Nucleus accumbens (tissue), 56 donors: Measurements from ENCODE around the gene RBBP7.

Source experiments
- DNase-seq, 56 donors: peaks; one replicate each; lab custom pipeline; 2025; lab: John Stamatoyannopoulos, UW

Gene RBBP7

DNA sequence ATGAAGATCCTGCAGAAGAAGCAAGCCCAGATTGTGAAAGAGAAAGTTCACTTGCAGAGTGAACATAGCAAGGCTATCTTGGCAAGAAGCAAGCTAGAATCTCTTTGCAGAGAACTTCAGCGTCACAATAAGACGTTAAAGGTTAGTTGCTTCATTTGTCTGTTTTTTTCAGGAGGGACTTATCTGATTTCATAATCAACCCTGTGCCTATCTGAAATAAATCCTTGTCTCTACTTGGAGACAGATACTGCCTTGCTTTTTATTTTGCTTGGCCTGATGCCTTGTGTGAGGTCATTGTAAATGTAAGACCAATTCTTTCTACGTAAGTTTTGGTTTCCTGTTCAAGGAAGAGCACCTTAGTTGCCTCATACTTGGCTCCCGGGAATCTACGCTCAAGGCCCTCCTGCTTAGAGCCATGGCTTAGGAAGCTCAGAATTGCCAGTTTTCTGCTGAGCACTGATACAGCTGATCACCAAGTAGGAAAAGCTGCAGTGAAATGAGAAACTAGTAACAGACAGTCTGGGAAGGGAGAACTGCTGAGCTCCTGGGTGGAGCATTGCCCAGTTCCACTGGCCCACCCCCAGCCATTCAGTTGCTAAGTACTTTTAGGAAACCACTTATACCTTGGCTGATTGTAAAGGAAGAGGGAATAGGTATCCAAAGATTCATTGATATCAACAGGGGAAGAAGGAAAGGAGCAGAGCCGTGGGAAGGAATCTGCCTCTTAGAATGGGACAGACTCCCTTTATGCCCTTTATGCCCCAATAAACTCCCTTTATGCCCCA lies 41.8 kb downstream of the RBBP7 start:
- no peak for DNase-seq

DNA sequence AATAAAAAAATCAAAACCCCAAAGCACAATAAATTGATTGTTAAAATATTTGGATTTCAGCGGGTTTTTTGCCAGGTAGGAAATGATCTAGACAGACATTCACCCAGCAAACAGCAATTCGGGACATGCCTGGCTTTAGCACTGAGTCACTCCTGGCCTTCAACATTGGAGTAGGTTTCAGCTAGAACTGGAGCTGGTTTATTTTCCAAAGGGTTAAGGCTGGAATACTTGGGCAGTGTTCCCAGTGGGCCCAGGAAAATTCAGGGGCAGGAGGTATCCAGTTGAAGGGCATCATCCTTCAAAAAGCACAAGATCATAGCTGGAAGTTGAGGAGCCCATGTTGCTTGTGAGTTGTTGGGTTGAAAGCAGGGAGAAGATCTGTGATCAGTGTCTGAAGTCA lies 42.9 kb downstream of the RBBP7 start:
- no peak for DNase-seq

- peak in 1 of 56 donors; percentile 14 for DNase-seq
Observed at GRCh38 chrX:16826207-16826606, 44.0 kb downstream of the RBBP7 start.

DNA sequence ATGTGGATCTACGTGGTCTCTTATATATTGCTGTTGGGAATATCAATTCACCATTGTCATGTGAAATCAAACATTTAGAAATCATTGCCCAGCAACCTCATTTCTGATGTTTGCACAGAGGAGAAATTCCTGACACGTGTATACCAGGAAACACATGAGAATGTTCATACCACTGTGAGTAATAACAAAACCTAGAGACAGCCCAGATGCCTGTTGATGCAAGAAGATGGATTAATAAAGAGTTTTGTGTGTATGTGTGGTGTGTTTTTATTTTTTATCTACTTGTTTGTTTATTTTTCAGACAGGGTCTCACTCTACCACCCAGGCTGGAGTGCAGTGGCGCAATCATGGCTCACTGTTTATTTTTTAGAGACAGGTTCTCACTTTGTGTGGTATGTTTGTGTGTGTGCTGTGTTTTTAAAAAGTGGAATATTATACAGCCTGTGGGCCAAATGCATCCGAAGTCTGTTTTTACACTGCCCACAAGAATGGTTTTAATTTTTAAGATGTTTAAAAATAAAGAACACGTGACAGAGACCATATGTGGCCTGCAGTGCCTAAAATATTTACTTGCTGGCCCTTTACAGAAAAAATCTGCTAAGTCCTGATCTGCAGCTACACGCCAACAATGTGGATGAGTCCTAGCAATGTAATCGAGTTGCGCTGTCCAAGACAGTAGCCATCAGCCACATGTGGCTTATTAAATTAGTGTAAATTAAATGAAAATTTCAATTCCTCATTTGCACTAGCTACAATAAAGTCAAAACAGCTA lies 44.7 kb downstream of the RBBP7 start:
- no peak for DNase-seq

DNA sequence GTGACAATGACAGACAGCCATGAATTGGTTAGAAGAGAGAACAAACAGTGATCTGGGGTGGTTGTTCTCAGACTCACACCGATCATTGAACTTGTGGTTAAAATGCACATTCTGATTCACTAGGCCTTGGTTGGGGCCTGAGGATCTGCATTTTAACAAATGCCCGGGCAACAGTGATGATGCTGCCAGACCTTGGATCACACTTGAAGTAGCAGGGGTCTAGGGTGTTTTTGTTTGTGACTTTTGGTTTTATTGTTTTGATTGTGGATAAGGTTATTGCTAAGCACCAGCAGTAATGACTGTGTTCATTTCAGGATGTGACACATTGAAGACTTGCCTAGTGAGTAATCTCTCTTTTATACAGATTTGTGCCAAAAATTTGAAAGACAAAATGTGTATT lies 47.4 kb downstream of the RBBP7 start:
- DNase-seq, result no peak

DNA sequence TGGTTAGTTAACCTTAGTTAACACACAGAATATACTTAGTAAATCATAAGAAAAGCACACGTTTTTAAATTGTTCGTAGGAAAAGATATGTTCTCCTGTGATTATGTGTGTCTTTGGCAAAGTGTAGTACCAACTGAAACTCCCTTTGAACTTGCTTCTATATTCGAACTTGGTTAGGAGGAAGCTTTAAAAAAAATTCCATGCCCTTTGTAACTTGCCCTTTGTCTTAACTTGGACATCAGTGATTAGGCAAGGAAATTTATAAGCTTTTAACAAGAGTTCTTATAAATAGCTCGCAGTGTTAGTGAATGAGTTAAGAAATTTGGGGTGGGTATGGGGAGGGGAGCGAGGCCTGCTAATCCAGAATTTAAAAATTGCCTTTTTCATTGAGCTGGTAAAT lies 50.5 kb downstream of the RBBP7 start:
- no peak for DNase-seq

- no peak for DNase-seq
Observed at GRCh38 chrX:16814597-16814996, 55.6 kb downstream of the RBBP7 start.

GRCh38 chrX:16807976-16808542 lies 62.1 kb downstream of the RBBP7 start:
- no peak for DNase-seq

- DNase-seq, result no peak
Observed at GRCh38 chrX:16807548-16807947, 62.6 kb downstream of the RBBP7 start.

GRCh38 chrX:16804923-16805464 lies 65.2 kb downstream of the RBBP7 start:
- no peak for DNase-seq

GRCh38 chrX:16797841-16798240 lies 72.3 kb downstream of the RBBP7 start:
- no peak for DNase-seq

GRCh38 chrX:16797358-16797757 lies 72.8 kb downstream of the RBBP7 start:
- peak in 22 of 56 donors; percentile 0 to 42 (median 4) for DNase-seq

GRCh38 chrX:16796298-16796697 lies 73.9 kb downstream of the RBBP7 start:
- DNase-seq, result no peak
